HepG2 (cell line): Measurements from ENCODE around the gene BAIAP2L1. TPM values are rescaled to one million over a fixed set of nuclear protein-coding genes. Genes with fewer than 3 reads are reported as not detected.

Experiments
- CENPT ChIP-seq: sonication (generic); formaldehyde crosslinking; IDR thresholded peaks from 2 replicates; pipeline ENCODE4 v1.8.0; 2022; ENCODE audit warnings: low read depth, mild to moderate bottlenecking, moderate library complexity, missing genetic modification reagents
- LCORL ChIP-seq, 2 experiments: fragments of 450-650 bp in 1 of 2; sonication (generic) in 1 of 2; formaldehyde crosslinking in 1 of 2; IDR thresholded peaks; 2 replicates each; pipeline versions ENCODE4 v1.5.0 to v1.6.1; 2017 to 2020; ENCODE audit warnings: antibody characterized with exemption in 1 of 2, missing genetic modification reagents in 1 of 2
- MTERF4 ChIP-seq: sonication (generic); formaldehyde crosslinking; IDR thresholded peaks from 2 replicates; pipeline ENCODE4 v1.8.0; 2023; ENCODE audit warnings: mild to moderate bottlenecking, missing genetic modification reagents
- ZNF180 ChIP-seq: sonication (generic); formaldehyde crosslinking; IDR thresholded peaks from 2 replicates; pipeline ENCODE4 v1.4.0; 2020; ENCODE audit warnings: low read depth, missing genetic modification reagents, borderline replicate concordance
- ZNF292 ChIP-seq: sonication (generic); formaldehyde crosslinking; IDR thresholded peaks from 2 replicates; pipeline ENCODE4 v1.8.1; 2022; ENCODE audit warnings: mild to moderate bottlenecking, low read depth, missing genetic modification reagents, borderline replicate concordance
- polyA plus RNA-seq, 8 experiments: library from polyadenylated mRNA; depleted of rRNA in 3 of 8; stranded (reverse) in 7 of 8; unstranded in 1 of 8; fragments of >200 nt; fragmentation: Illumina TruSeq in 4 of 8; extraction: Trizol in 4 of 8; gene quantifications; 2 replicates each; pipeline versions ENCODE4 v1.2.1 to v1.2.3, GENCODE V29; 2011 to 2016; ENCODE audit warnings: low read depth in 4 of 8, missing spikeins in 1 of 8, mixed read lengths in 1 of 8; ENCODE audit not compliant: insufficient read depth in 1 of 8
- total RNA-seq, 5 experiments: library from RNA; depleted of rRNA; stranded (reverse); fragments of >200 nt; fragmentation: Illumina TruSeq; extraction: Trizol; gene quantifications; 2 replicates each; pipeline ENCODE4 v1.2.3, GENCODE V29; 2016; ENCODE audit warnings: low read depth in 1 of 5
- TF ChIP-seq, protein P1 (sequence below): sonication (generic); formaldehyde crosslinking; IDR thresholded peaks from one replicate; pipeline ENCODE4 v1.5.1; 2020; ENCODE audit warnings: mild to moderate bottlenecking, missing genetic modification reagents; ENCODE audit errors: not compliant biosample characterization
- TF ChIP-seq, protein P2 (sequence below): IDR thresholded peaks from 2 replicates; pipeline ENCODE4 v1.6.1; 2016; ENCODE audit warnings: control low read depth
- TF ChIP-seq, protein P3 (sequence below): sonication (generic); formaldehyde crosslinking; IDR thresholded peaks from 2 replicates; pipeline ENCODE4 v1.4.0; 2020; ENCODE audit warnings: missing genetic modification reagents, borderline replicate concordance

The BAIAP2L1 gene
- total and polyA plus RNA-seq, 2 of the 13 experiments (the other 11 are each of a cell fraction or from before 2014, with no cell fraction given), result 13.0 to 21.5 TPM

GRCh38 chr7:98300595-98301372, 100.1 kb downstream of the BAIAP2L1 start (continued):
- TF ChIP-seq, protein P1, sequence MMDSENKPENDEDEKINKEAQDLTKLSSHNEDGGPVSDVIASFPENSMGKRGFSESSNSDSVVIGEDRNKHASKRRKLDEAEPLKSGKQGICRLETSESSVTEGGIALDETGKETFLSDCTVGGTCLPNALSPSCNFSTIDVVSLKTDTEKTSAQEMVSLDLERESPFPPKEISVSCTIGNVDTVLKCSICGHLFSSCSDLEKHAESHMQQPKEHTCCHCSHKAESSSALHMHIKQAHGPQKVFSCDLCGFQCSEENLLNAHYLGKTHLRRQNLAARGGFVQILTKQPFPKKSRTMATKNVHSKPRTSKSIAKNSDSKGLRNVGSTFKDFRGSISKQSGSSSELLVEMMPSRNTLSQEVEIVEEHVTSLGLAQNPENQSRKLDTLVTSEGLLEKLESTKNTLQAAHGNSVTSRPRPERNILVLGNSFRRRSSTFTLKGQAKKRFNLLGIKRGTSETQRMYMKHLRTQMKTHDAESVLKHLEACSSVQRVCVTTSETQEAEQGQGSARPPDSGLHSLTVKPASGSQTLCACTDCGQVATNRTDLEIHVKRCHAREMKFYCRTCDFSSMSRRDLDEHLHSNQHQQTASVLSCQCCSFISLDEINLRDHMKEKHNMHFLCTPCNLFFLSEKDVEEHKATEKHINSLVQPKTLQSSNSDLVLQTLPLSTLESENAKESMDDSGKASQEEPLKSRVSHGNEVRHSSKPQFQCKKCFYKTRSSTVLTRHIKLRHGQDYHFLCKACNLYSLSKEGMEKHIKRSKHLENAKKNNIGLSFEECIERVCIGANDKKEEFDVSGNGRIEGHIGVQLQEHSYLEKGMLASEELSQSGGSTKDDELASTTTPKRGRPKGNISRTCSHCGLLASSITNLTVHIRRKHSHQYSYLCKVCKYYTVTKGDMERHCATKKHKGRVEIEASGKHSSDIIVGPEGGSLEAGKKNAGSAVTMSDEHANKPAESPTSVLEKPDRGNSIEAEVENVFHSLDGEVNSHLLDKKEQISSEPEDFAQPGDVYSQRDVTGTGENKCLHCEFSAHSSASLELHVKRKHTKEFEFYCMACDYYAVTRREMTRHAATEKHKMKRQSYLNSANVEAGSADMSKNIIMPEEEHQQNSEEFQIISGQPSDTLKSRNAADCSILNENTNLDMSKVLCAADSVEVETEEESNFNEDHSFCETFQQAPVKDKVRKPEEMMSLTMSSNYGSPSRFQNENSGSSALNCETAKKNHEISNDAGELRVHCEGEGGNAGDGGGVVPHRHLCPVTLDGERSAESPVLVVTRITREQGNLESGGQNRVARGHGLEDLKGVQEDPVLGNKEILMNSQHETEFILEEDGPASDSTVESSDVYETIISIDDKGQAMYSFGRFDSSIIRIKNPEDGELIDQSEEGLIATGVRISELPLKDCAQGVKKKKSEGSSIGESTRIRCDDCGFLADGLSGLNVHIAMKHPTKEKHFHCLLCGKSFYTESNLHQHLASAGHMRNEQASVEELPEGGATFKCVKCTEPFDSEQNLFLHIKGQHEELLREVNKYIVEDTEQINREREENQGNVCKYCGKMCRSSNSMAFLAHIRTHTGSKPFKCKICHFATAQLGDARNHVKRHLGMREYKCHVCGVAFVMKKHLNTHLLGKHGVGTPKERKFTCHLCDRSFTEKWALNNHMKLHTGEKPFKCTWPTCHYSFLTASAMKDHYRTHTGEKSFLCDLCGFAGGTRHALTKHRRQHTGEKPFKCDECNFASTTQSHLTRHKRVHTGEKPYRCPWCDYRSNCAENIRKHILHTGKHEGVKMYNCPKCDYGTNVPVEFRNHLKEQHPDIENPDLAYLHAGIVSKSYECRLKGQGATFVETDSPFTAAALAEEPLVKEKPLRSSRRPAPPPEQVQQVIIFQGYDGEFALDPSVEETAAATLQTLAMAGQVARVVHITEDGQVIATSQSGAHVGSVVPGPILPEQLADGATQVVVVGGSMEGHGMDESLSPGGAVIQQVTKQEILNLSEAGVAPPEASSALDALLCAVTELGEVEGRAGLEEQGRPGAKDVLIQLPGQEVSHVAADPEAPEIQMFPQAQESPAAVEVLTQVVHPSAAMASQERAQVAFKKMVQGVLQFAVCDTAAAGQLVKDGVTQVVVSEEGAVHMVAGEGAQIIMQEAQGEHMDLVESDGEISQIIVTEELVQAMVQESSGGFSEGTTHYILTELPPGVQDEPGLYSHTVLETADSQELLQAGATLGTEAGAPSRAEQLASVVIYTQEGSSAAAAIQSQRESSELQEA (CRISPR knock-in tag), result no peak
- TF ChIP-seq LCORL (IDR thresholded peaks at IDR 0.05), result no peak
- TF ChIP-seq LCORL (CRISPR knock-in tag; IDR thresholded peaks at IDR 0.05), result peak; percentile 89
- TF ChIP-seq CENPT (CRISPR knock-in tag), result no peak
- TF ChIP-seq, protein P2, sequence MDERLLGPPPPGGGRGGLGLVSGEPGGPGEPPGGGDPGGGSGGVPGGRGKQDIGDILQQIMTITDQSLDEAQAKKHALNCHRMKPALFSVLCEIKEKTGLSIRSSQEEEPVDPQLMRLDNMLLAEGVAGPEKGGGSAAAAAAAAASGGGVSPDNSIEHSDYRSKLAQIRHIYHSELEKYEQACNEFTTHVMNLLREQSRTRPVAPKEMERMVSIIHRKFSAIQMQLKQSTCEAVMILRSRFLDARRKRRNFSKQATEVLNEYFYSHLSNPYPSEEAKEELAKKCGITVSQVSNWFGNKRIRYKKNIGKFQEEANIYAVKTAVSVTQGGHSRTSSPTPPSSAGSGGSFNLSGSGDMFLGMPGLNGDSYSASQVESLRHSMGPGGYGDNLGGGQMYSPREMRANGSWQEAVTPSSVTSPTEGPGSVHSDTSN (CRISPR knock-in tag), result no peak
- TF ChIP-seq MTERF4 (CRISPR knock-in tag), result no peak
- TF ChIP-seq, protein P3, sequence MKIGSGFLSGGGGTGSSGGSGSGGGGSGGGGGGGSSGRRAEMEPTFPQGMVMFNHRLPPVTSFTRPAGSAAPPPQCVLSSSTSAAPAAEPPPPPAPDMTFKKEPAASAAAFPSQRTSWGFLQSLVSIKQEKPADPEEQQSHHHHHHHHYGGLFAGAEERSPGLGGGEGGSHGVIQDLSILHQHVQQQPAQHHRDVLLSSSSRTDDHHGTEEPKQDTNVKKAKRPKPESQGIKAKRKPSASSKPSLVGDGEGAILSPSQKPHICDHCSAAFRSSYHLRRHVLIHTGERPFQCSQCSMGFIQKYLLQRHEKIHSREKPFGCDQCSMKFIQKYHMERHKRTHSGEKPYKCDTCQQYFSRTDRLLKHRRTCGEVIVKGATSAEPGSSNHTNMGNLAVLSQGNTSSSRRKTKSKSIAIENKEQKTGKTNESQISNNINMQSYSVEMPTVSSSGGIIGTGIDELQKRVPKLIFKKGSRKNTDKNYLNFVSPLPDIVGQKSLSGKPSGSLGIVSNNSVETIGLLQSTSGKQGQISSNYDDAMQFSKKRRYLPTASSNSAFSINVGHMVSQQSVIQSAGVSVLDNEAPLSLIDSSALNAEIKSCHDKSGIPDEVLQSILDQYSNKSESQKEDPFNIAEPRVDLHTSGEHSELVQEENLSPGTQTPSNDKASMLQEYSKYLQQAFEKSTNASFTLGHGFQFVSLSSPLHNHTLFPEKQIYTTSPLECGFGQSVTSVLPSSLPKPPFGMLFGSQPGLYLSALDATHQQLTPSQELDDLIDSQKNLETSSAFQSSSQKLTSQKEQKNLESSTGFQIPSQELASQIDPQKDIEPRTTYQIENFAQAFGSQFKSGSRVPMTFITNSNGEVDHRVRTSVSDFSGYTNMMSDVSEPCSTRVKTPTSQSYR (CRISPR knock-in tag), result peak; percentile 99
- TF ChIP-seq ZNF292, result no peak
- TF ChIP-seq ZNF180, result no peak
